Prostate gland (tissue), 2 donors: ENCODE data around the gene THSD4. TPM values are rescaled to one million over a fixed set of nuclear protein-coding genes. Genes with fewer than 3 reads are reported as not detected.

ENCODE experiments used
- DNase-seq: peaks from one replicate; pipeline ENCODE4 v3.0.0-alpha.2; 2019; ENCODE audit warnings: low spot score
- H3K27ac ChIP-seq, 2 donors: fragments of 200-600 bp; sonication (generic); 2 replicates each; pipeline ENCODE4 v1.5.1; 2017 to 2019
- H3K27me3 ChIP-seq: fragments of 200-600 bp; sonication (generic); replicated peaks from 2 replicates; pipeline ENCODE4 v1.5.1; 2019; ENCODE audit not compliant: insufficient read depth
- H3K36me3 ChIP-seq, 2 donors: fragments of 200-600 bp; sonication (generic); 1 replicate in 1 of 2; 2 replicates in 1 of 2; pipeline versions ENCODE4 v1.5.1 to v1.8.1; 2017 to 2019
- H3K4me1 ChIP-seq: fragments of 200-600 bp; sonication (generic); replicated peaks from 2 replicates; pipeline ENCODE4 v1.5.1; 2019
- H3K4me3 ChIP-seq, 2 donors: fragments of 200-600 bp; sonication (generic); 2 replicates each; pipeline ENCODE4 v1.5.1; 2017 to 2019
- H3K9me3 ChIP-seq: fragments of 200-600 bp; sonication (generic); 2 replicates; pipeline ENCODE4 v1.5.1; 2017
- POLR2A ChIP-seq: fragments of 450-650 bp; IDR thresholded peaks from one replicate; pipeline ENCODE4 v1.6.1; 2016; ENCODE audit warnings: antibody characterized with exemption, mild to moderate bottlenecking
- POLR2AphosphoS5 ChIP-seq: sonication (generic); formaldehyde crosslinking; IDR thresholded peaks from one replicate; pipeline ENCODE4 v1.6.1; 2017; ENCODE audit warnings: antibody characterized with exemption
- WGBS: methylation state at CpG from one replicate; pipeline ENCODE4 v1.1.5; 2018; 5-methylcytosine and 5-hydroxymethylcytosine counted together
- intact Hi-C: fragments of 100-400 bp; cut with DNase I; formaldehyde crosslinking; loops from one replicate; pipeline ENCODE4 v1.14.2; 2022
- total RNA-seq, 2 donors: library from RNA; depleted of rRNA; stranded (reverse); fragments of >200 nt; gene quantifications; one replicate each; pipeline ENCODE4 v1.1.0, GENCODE V29; 2016
- TF ChIP-seq, protein P1 (sequence below), 4 experiments: fragments of 200-600 bp in 2 of 4; fragments of 450-650 bp in 2 of 4; sonication (generic) in 2 of 4; IDR thresholded peaks; 1 replicate in 3 of 4; 2 replicates in 1 of 4; pipeline ENCODE4 v1.5.1; 2016 to 2019; ENCODE audit warnings: antibody characterized with exemption in 4 of 4, mild to moderate bottlenecking in 2 of 4, moderate library complexity in 2 of 4

The THSD4 gene
- total RNA-seq, 2 donors from 2014 or later = 84.1 to 223 TPM

DNA sequence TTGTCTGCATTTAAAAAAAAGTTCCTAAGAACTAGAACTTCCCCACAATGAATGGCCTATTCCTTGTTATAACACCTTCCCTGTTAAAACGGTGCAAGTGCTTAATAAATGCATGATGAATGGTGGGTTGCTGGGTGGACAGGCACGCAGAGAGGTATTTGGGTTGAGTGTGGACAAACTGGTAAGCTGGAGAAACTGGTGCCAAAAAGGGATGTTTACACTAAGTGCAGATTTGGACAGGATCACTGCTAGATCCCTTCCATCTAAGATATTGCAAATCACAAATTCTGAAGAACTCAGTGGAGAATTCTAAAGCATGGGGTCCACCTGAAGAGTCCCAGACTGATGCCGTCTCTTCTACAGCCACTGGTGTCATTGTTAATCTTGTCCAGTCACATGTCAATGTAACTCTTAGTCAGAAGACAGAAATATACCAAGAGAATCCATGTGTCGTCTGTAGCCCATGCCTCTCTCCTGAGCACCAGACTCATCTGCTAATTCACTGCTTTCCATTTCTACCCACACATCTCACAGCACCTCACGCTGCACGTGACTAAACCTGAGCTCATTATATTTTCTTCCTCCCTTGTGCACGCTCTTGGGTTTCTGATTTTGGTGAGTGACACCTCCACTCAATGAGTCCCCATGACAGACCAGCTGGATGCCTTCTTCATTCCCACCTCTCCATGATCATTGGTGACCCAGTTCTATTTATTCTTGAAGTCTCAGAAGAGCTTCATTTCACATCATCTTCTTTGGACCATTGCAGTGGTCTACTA lies 328.9 kb downstream of the THSD4 start:
- no peak for DNase-seq
- H3K36me3 ChIP-seq = no peaks in the 10 kb centered on the region
- TF ChIP-seq POLR2A = no peak
- no peak for TF ChIP-seq POLR2AphosphoS5
- peaks cover 2% of the 10 kb centered on the region for H3K4me1 ChIP-seq
- no peak overlapping the region for H3K27ac ChIP-seq
- intact Hi-C loops = loop anchor here (5.0 to 10.0 kb wide), 5 partner anchors 57 to 549 kb away; partner anchors contain the start of genes LRRC49, THAP10 and THSD4
- no peaks in the 10 kb centered on the region for H3K27me3 ChIP-seq
- H3K4me3 ChIP-seq = no peak overlapping the region
- 78% methylated on average over 7 of the region's 7 CpGs for WGBS
- no peaks in the 10 kb centered on the region for H3K9me3 ChIP-seq

DNA sequence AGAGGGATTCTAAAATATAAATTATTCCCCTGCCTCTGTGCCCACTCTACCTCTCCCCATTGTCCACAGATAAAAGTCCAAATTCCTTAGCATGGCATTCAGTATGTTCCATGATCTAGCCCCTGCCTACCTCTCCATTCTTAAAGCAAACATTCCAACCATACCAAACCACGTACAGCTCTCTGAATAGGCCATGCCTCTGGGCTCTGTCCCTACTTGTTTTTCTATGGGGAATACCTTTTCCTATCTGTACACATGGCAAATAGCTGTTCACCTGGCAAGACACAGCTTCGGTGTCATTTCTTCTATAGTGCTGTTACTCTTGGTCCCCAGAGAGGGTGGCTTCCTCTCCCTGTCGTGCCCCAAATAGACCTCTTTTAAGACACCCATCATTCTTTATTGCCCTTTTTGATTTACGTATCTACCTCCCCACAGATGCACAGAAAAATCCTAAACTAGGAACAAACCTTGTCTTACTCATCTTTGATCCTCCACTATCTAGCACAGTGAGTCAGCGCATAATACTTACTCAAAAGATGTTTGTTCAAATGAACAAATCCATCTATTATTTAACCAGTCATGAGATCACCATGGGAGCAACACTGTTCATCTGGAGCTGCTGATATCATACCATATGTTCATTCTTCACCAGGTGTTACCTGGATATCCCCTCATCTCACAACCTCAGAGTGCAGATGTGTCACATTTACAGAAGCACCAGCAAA lies 329.8 kb downstream of the THSD4 start:
- no peak for DNase-seq
- Histone ChIP-seq H3K4me1 (peaks cover 2% of the 10 kb centered on the region), H3K4me3 (no peak overlapping the region), H3K36me3 (no peaks in the 10 kb centered on the region), H3K27ac (no peak overlapping the region), H3K27me3 (no peaks in the 10 kb centered on the region), H3K9me3 (no peaks in the 10 kb centered on the region)
- WGBS = 76% methylated on average over 5 of the region's 5 CpGs
- TF ChIP-seq POLR2AphosphoS5 = no peak
- TF ChIP-seq, protein P1, sequence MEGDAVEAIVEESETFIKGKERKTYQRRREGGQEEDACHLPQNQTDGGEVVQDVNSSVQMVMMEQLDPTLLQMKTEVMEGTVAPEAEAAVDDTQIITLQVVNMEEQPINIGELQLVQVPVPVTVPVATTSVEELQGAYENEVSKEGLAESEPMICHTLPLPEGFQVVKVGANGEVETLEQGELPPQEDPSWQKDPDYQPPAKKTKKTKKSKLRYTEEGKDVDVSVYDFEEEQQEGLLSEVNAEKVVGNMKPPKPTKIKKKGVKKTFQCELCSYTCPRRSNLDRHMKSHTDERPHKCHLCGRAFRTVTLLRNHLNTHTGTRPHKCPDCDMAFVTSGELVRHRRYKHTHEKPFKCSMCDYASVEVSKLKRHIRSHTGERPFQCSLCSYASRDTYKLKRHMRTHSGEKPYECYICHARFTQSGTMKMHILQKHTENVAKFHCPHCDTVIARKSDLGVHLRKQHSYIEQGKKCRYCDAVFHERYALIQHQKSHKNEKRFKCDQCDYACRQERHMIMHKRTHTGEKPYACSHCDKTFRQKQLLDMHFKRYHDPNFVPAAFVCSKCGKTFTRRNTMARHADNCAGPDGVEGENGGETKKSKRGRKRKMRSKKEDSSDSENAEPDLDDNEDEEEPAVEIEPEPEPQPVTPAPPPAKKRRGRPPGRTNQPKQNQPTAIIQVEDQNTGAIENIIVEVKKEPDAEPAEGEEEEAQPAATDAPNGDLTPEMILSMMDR (IDR thresholded peaks at IDR 0.05) = no peak
- TF ChIP-seq POLR2A = no peak
- intact Hi-C loops = loop anchor here (5.0 to 10.0 kb wide), 6 partner anchors 58 to 550 kb away; partner anchors contain the start of genes LRRC49, THAP10 and THSD4

DNA sequence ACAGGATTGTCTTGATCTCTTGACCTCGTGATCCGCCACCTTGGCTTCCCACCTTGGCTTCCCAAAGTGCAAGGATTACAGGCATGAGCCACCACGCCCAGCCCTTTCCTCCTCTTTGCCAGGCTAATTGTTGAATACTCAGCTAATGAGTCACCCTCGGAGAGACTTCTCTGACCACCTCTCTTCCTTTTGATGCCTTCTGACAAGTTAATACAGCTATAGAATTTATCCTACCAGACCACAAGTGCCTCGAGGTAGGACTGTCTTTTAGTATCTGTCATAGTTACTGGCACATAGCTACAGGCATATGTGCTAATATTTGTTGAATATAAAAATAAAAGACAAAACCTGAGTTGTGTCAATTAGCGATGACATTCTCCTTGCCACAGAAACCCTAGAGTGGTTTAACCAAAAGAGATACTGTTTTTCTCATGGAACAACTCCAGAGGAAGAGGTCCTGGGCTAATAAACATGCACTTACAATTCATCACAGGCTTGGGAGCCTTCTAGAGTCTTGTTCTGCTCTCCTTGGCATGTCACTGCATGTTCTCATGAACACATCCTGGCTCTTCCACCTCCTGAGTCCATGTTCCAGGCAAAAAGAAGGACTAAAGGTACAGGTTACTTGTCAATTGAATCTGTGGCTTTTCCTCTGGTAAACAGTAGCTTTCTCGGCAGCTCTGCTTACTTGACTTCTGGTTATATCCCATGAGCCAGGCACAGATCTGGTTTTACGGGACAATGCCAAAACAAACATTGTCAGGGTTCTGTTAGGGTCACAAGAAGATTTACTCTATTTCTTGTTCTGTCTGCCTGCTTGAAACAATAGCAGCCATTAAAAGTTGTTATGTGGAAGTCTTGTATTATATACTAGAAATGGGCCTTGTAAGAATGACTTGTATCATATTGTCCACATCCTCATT lies 332.3 kb downstream of the THSD4 start:
- TF ChIP-seq POLR2AphosphoS5 = peak; percentile 87
- TF ChIP-seq, protein P1 (IDR thresholded peaks at IDR 0.05) = no peak
- TF ChIP-seq POLR2A = peak; percentile 8
- Histone ChIP-seq H3K4me3 (no peak overlapping the region), H3K9me3 (no peaks in the 10 kb centered on the region), H3K27me3 (no peaks in the 10 kb centered on the region), H3K27ac (peak overlapping the region; percentile 70 to 80), H3K36me3 (no peaks in the 10 kb centered on the region), H3K4me1 (peaks cover 2% of the 10 kb centered on the region)
- DNase-seq = peak; percentile 83
- WGBS = 35% methylated on average over 8 of the region's 8 CpGs
- intact Hi-C loops = loop anchor here (2.0 to 10.0 kb wide), 5 partner anchors 205 to 553 kb away; partner anchors contain the start of genes LRRC49 and THAP10

DNA sequence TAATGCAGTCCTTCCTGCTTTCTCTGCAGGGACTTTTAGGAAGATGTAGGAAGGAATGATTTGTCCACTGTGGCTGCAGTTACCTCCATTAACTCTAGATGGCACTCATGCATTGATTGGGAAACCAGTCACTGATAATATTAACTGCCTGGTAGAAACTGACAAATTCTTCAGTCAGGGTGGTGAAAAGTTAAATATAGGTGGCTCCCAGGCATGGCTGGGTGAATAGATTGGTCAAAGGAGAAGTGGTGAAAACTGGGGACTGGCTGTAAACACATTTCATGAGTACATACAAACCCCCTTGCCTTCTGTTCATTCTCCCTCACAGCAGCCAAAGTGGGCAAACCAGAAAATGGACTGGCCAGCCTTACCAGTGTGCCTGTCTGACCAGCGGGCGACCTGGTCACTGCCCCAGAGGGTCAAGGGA lies 333.4 kb downstream of the THSD4 start:
- Histone ChIP-seq H3K36me3 (no peaks in the 10 kb centered on the region), H3K4me1 (peaks cover 2% of the 10 kb centered on the region), H3K9me3 (no peaks in the 10 kb centered on the region), H3K4me3 (no peak overlapping the region), H3K27me3 (no peaks in the 10 kb centered on the region), H3K27ac (peak overlapping the region; percentile 70 to 80)
- DNase-seq = peak; percentile 79
- WGBS = 76% methylated on average over 2 of the region's 2 CpGs
- intact Hi-C loops = loop anchor here (2.0 to 10.0 kb wide), 4 partner anchors 204 to 554 kb away; partner anchors contain the start of genes LRRC49 and THAP10
- TF ChIP-seq, protein P1 (IDR thresholded peaks at IDR 0.05) = peak; percentile 60 to 96 (median 88)
- TF ChIP-seq POLR2A = no peak
- TF ChIP-seq POLR2AphosphoS5 = peak; percentile 63
